Right ventricle myocardium inferior (tissue), 1 donor: ENCODE results near the gene TNFRSF9. TPM values are rescaled to one million over a fixed set of nuclear protein-coding genes. Genes with fewer than 3 reads are reported as not detected.
A peak's percentile ranks its signal among the peaks of the same experiment; 100 is the strongest.
"Not testable (repeated sequence)": the region's sequence is repeated elsewhere in the genome, so short reads cannot be mapped to it uniquely, and the experiment has no call there.

Experiments used
- ATAC-seq: fragments of 200-7000 bp; cut with Tn5 transposase; one replicate; pipeline ENCODE4 v1.9.1; 2020; ENCODE audit warnings: mild to moderate bottlenecking, moderate library complexity
- DNase-seq: peaks from one replicate; pipeline ENCODE4 v3.0.0; 2021; ENCODE audit errors: missing footprints
- intact Hi-C: fragments of 100-400 bp; cut with DNase I; formaldehyde crosslinking; loops from one replicate; pipeline ENCODE4 v1.11.0; 2022
- total RNA-seq: library from RNA; stranded (reverse); fragmentation: NEBNext Ultra II Directional; extraction: Animal tissue kit (Norgen Biotek cat#: 25700); gene quantifications from one replicate; pipeline ENCODE4 v1.2.1, GENCODE V29; 2021
- donor health status: DM: no; HTN: yes; CAD: no; lungs with severe emphysema.

TNFRSF9 gene
- total RNA-seq, 1 donor from 2014 or later: not detected

GRCh38 chr1:7930645-7931445 lies 9.8 kb downstream of the TNFRSF9 start:
- no peak for ATAC-seq
- intact Hi-C loops: no loop called here
- DNase-seq: no peak

- DNase-seq (no peak), ATAC-seq (no peak)
- intact Hi-C loops: no loop called here
Observed at GRCh38 chr1:7929637-7930036, 11.0 kb downstream of the TNFRSF9 start.

- intact Hi-C loops: no loop called here
- DNase-seq: no peak
- ATAC-seq: no peak
Observed at GRCh38 chr1:7928247-7928646, 12.4 kb downstream of the TNFRSF9 start.

- DNase-seq, intact Hi-C loops, ATAC-seq: not testable (repeated sequence)
Observed at GRCh38 chr1:7927061-7927460, 13.6 kb downstream of the TNFRSF9 start.

- ATAC-seq: no peak
- intact Hi-C loops: no loop called here
- no peak for DNase-seq
Observed at GRCh38 chr1:7922301-7922700, 18.3 kb downstream of the TNFRSF9 start.

- DNase-seq: no peak
- no peak for ATAC-seq
- intact Hi-C loops: no loop called here
Observed at GRCh38 chr1:7921796-7922195, 18.8 kb downstream of the TNFRSF9 start.

GRCh38 chr1:7919880-7920279 lies 20.8 kb downstream of the TNFRSF9 start:
- intact Hi-C loops: no loop called here
- DNase-seq (no peak), ATAC-seq (no peak)

- intact Hi-C loops: not testable (repeated sequence)
Observed at GRCh38 chr1:7917971-7918370, 22.7 kb downstream of the TNFRSF9 start.

GRCh38 chr1:7916501-7916830 lies 24.2 kb downstream of the TNFRSF9 start:
- intact Hi-C loops: no loop called here
- DNase-seq (no peak), ATAC-seq (no peak)

More at GRCh38 chr1:7917971-7918370, 22.7 kb downstream of the TNFRSF9 start:
- ATAC-seq, DNase-seq: not testable (repeated sequence)

- ATAC-seq (no peak), DNase-seq (no peak)
- intact Hi-C loops: no loop called here
Observed at GRCh38 chr1:7915826-7916500, 24.7 kb downstream of the TNFRSF9 start.

GRCh38 chr1:7912743-7913557 lies 27.7 kb downstream of the TNFRSF9 start:
- DNase-seq: no peak
- no peak for ATAC-seq
- intact Hi-C loops: no loop called here

- intact Hi-C loops: no loop called here
- no peak for ATAC-seq
- no peak for DNase-seq
Observed at GRCh38 chr1:7912145-7912544, 28.5 kb downstream of the TNFRSF9 start.

- intact Hi-C loops: no loop called here
- no peak for ATAC-seq
- no peak for DNase-seq
Observed at GRCh38 chr1:7905262-7905661, 35.4 kb downstream of the TNFRSF9 start.

- DNase-seq (peak; percentile 72), ATAC-seq (peak; percentile 88)
- intact Hi-C loops: loop anchor here (5.0 kb wide), 1 partner anchor 235 kb away; no protein-coding TSS in a partner anchor
Observed at GRCh38 chr1:7902478-7903085, 38.1 kb downstream of the TNFRSF9 start.

- ATAC-seq (no peak), DNase-seq (no peak)
- intact Hi-C loops: loop anchor here (5.0 kb wide), 1 partner anchor 232 kb away; no protein-coding TSS in a partner anchor
Observed at GRCh38 chr1:7899741-7900140, 40.9 kb downstream of the TNFRSF9 start.

GRCh38 chr1:7898962-7899361 lies 41.7 kb downstream of the TNFRSF9 start:
- intact Hi-C loops: no loop called here
- DNase-seq (no peak), ATAC-seq (no peak)

- no peak for ATAC-seq
- no peak for DNase-seq
- intact Hi-C loops: no loop called here
Observed at GRCh38 chr1:7896994-7897393, 43.6 kb downstream of the TNFRSF9 start.

GRCh38 chr1:7893529-7894180 lies 47.0 kb downstream of the TNFRSF9 start:
- intact Hi-C loops: no loop called here
- DNase-seq (no peak), ATAC-seq (no peak)

GRCh38 chr1:7891804-7892203 lies 48.8 kb downstream of the TNFRSF9 start:
- ATAC-seq (no peak), DNase-seq (no peak)
- intact Hi-C loops: no loop called here
